GM18502 (cell line): ENCODE results near the gene DUSP1.
"Not testable (repeated sequence)": the region's sequence is repeated elsewhere in the genome, so short reads cannot be mapped to it uniquely, and the experiment has no call there.

Experiments
- ATAC-seq: cut with Tn5 transposase; IDR thresholded peaks from one replicate; pipeline ENCODE4 v1.9.1; 2021; ENCODE audit warnings: mild to moderate bottlenecking; ENCODE audit not compliant: unreplicated experiment, poor library complexity

The DUSP1 gene, protein sequence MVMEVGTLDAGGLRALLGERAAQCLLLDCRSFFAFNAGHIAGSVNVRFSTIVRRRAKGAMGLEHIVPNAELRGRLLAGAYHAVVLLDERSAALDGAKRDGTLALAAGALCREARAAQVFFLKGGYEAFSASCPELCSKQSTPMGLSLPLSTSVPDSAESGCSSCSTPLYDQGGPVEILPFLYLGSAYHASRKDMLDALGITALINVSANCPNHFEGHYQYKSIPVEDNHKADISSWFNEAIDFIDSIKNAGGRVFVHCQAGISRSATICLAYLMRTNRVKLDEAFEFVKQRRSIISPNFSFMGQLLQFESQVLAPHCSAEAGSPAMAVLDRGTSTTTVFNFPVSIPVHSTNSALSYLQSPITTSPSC

DNA sequence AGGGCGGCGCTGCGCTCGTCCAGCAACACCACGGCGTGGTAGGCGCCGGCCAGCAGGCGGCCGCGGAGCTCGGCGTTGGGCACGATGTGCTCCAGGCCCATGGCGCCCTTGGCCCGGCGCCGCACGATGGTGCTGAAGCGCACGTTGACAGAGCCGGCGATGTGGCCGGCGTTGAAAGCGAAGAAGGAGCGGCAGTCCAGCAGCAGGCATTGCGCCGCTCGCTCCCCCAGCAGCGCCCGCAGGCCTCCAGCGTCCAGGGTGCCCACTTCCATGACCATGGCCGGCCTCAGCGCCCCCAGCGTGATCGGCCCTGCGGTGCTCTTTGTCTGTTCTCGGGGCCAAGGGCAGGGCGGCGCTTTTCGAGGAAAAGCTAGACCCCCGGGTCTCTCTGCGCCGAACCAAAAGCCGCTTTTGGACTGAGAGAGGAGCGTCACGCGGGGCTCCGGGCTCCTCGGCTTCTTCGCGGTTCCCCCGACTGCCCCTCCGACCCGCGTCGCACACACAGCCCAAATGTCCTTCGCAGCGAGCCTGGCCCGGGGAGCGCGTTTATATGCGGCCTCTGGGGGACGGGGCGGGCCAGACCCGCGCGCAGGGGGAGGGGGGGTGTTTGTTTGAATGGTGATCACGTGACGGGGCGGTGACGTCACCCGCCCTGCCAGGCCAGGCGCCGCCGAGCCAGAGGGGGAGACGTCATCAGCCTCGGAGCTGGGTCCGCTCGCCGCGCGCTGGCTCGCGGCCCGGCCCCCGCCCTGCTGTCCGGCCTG lies at the start of gene DUSP1:
Gene DUSP1 (minus strand): TSS at position 521 of the 764 bp plus-strand sequence. CDS start 243 bp downstream, at position 278.
- ATAC-seq: peak; percentile 59

DNA sequence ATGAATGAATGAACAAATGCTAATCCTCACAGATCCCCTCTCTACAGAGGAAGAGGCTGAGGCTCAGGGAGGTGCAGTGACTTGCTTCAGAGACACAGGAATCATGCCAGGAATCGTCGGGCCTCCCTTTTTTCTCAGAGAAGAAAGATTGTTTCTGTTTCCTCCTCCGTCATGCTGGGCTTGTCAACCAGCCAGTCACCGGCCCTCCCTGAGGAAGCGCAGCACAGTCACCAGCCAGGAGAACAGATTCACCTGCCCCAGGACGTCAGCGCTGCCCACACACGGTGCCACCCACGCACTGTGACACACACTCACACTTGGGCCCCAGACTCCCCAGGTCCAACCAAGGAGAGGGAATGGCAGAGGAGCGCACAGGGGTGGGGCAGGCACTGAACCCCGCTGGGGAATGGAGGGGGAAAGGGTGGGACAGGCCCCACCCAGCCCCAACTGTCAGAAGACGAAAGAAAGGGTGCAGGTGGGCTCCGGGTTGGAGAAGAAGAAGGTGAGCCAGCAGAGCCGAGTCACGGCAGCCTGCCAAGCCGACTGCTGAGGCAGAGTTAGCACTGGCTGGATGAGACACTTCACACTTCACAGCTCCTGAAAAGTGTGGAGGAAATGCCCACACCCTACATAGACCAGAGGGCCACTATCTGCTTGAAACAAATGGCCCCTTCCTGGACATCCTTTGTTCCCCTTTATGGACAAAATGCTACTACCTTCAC lies 49.2 kb upstream of the DUSP1 start:
- no peak for ATAC-seq

DNA sequence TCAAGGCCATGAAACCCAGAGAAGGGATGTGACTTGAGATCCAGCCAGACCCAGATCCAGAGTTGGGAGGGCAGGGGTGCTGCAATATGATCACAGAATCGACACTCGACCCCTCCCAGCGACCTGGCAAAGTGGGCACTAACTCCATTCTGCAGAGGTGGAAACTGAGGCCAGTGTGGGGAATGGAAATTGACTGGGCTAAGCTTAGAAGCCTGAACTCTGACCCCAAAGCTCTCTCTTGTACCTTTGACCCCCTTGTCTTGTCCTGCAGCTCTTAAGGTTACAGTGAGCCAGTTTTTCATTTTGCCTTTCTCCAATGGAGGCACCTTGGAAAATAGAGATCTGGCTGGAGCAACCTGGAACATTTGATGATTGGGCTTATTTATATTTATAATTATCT lies 48.6 kb upstream of the DUSP1 start:
- ATAC-seq: no peak

DNA sequence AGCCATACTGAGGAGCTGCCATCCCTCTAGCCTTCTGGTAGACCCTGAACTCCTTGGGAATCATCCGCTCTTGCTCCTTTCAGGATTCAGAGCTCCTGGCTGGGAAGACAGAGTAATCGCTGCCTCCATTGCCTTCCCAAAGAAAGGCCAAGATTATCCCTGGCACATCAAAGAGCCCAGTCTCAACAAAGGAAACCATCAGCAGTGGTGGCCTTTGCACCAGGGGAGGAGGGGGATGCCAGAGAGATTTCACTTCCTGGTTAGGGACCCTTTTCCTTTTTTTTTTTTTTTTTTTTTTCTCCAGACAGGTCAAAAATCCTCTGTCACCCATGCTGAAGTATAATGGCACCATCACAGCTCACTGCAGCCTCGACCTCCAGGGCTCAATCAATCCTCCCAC lies 47.1 kb upstream of the DUSP1 start:
- no peak for ATAC-seq

DNA sequence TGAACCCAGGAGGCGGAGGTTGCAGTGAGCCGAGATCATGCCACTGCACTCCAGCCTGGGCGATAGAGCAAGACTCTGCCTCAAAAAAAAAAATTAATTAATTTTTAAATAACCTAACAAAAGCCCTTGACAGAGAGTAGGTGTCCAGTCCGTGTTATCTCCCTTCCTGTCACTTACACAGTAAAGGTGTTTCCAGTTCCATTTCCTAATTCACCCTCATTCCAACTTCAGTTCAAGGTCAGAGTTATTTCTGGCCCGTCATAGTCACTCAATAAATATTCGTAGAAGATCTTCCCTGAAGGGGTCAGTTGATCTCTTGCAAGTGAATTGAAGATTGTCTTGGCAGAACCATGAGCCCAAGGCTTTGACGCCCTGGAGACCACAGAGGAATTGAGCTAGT lies 46.7 kb upstream of the DUSP1 start:
- no peak for ATAC-seq

DNA sequence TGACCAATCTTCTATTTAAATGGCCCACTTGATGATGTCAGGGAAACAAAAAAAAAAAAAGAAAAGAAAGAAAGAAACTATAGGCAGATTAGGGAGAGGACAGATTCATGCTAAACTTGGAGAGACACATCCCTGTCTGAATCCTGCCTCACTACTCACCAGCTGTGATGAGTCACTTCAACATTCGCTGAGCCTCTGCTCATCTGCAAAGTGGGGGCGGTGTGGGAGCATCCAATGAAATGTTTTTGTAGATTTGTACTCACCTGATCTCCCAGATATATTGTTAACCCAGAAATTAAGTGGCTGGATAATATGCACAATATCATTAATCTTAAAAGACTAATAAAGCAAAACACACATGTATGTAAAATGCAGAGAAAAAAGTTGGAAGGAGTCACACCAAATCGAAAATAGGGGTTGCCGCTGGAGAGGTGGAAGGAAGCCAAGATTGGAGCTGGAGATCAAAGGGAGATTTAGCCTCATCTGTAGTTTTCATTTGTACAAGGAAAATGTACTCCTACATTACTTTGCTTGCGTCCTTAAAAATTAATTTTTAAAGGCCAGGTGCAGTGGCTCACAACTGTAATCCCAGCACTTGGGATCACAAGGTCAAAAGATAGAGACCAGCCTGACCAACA lies 46.0 kb upstream of the DUSP1 start:
- ATAC-seq: no peak

DNA sequence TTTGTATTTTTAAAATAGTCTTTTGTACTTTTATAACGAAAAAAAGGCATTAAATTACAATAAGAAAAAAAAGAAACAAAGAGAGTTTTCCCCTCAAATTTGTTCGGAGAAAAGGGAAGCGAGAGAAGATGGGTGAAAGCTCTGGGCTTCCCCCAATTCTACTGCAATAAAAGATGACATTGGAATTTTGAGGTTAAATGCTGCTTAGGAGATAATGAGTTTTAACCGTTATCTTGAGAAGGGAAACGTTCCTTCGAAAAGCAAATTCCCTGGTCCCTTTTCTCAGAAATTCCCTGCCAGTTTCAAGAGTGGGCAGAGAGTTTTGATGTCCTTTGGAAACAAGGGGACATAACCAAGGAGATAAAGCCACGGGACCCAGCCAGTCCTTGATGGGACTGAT lies 44.6 kb upstream of the DUSP1 start:
- ATAC-seq: no peak

DNA sequence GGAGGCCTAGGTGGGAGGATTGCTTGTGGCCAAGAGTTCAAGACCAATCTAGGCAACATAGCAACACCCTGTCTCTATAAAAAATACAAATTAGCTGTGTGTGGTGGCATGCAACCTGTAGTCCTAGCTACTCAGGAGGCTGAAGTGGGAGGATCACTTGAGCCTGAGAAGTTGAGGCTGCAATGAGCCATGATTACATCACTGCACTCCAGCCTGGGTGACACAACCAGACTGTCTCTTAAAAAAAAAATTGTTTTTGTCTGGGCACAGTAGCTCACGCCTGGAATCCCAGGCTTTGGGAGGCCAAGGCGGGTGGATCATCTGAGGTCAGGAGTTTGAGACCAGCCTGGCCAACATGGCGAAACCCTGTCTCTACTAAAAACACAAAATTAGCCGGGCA lies 40.0 kb upstream of the DUSP1 start:
- not testable (repeated sequence) for ATAC-seq

DNA sequence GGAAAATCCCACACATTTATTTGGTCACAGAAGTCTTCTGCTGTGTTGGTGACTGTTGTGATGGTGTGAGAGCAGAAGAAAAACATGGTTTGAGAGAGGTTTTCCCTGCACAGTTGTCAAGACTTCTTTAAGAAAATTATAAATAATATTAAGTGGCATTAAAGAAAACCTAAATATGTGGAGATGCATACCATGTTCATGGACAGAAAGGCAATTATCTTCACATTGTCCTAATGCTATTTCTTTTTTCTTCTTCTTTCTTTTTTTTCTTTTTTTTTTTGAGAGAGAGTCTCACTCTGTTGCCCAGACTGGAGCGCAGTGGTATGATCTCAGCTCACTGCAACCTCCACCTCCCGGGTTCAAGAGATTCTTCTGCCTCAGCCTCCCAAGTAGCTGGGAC lies 38.8 kb upstream of the DUSP1 start:
- no peak for ATAC-seq

DNA sequence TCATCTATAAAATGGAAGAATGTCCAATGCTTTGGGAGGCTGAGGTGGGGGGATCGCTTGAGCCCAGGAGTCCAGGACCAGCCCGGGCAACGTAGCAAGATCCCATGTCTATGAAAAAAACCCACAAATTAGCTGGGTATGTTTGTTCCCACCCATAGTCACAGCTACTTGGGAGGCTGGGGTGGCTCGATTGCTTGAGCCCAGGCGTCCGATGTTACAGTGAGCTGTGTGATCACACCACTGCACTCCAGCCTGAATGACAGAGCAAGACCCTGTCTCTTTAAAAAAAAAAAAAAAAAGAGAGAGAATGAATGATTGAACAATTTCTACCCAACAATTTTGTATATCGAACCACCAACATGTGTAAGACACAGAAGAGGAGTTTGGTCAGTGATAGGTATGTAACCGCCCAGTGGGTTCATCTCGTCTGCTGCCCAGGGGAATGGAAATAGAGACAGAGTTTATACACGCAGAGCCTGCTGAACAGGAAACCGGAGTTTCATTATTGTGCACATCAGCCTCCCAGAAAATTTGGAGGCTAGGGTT lies 36.8 kb upstream of the DUSP1 start:
- no peak for ATAC-seq

DNA sequence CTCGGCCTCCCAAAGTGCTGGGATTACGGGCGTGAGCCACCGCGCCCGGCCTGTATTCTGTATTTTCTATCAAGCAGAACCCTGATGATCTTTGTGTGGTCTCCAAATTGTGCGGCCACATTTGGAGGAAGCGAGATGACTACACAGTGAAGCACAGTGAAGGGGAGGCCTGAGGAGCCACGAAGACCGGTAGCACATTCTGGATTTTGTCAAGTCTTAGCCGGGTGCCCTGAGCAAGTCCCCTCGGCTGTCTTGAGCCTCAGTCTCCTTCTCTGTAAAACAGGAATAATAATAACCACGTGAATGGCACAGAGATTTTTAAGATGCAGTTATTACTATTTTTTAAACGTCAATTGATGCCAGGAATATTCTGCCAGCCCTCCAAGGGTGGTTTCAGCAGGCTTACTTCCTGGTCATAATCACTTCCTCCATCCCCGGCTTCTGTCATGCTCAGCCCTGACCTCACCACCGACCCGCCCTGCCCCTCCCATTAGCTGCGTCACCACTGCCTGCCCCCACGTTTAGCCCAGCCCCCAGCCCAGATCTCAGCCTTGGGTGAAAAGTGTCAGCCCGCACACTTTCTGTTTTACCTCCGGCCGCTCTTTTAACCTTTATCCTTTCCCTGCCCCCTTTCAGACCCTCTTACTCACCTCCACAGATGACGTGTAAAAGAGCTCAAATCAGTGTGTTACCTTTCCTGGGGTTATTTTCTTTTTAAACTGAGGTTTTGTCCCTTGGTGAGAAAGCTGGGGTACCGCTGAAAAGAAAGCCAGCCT lies 36.1 kb upstream of the DUSP1 start:
- peak; percentile 99 for ATAC-seq

DNA sequence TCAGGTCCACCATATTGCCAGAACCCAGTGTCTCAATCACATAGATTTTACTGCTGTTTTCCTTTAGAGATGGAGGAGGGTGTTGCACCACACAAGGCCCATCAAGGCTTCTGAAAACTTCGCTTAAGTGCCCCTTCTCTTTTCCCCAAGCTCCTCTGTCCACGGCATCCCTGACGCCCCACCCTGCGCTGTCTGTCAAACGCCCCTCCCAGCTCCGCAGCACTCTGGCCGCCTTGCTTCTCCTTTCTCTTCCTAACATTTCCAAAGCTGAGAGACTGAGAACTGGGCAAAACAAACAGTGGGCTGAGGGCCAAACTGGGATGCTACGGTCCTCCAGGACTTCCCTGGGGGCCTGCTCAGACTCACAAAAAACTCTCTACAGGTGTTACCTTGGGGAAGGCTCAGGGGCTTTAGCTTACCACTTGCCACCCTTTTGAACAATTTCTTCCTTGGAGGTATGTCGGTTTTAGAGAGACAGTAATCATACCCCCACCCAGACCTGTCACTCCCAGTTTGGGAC lies 34.8 kb upstream of the DUSP1 start:
- ATAC-seq: no peak

DNA sequence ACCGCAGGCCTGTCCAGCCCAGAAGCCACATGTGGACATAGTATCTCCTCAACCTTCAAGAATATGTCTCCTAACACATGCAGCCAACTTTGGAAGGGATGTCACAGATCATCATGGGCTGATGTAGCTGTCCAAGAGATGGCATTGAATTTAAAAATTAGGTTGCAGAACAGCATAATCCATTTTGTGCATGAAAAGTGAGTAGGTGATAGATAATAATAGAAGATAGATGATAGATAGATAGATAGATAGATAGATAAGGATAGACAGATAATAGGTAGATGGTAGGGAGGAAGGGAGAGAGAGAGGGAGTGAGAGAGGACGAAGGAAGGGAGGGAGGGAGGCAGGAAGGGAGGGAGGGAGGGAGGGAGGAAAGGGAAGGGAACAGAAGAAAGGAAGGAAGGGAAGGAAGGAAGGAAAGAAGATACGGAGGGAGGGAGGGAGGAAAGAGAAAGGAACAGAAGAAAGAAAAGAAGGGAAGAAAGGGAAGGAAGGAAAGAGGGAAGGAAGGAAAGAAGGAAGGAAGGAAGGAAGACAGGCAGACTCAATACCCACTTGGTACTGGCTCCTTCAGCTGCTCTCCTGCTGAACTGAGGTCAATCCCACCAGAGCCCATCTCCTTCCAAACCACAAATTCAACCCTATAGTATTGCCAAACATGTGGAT lies 34.2 kb upstream of the DUSP1 start:
- no peak for ATAC-seq

DNA sequence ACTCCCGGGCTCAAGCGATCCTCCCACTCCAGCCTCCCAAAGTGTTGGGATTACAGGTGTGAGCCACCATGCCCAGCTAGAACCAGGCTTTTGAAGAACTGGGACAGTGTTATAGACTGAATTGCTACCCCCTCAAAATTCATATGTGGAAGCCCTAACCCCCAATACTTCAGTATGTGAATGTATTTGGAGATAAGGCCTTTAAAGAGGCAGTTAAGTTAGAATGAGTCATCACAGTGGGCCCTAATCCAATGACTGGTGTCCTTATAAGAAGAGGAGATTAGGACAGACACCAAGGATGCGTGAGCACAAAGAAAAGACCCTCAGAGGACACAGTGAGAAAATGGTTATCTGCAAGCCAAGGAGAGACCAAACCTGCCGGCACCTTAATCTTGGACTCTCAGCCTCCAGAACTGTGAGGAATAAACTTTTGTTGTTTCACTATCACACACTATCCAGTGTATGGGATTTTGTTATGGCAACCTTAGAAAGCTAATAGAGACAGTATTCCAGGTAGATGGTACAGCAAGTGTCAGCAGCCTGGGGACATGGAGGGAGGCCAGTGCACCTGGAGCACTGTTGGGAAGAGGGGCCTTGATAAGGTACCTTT lies 31.7 kb upstream of the DUSP1 start:
- no peak for ATAC-seq

DNA sequence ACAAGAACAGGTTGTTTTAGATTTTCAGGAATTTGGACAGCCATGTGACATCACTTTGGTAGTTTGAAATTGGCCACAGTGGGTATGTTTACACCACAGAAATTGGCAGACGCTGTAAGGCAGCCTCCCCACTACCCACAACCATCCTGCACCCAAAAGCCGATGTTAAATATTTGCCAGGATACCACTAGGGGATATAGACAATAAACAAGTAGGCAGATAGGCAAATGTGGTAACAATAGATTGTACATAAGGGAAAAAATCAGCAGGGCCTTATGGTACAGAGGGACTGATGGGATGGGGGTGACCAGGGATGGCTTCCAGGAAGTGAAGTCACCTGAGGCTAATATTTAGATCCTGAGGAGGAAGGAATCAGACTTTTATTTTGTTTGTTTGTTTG lies 31.1 kb upstream of the DUSP1 start:
- ATAC-seq: no peak

DNA sequence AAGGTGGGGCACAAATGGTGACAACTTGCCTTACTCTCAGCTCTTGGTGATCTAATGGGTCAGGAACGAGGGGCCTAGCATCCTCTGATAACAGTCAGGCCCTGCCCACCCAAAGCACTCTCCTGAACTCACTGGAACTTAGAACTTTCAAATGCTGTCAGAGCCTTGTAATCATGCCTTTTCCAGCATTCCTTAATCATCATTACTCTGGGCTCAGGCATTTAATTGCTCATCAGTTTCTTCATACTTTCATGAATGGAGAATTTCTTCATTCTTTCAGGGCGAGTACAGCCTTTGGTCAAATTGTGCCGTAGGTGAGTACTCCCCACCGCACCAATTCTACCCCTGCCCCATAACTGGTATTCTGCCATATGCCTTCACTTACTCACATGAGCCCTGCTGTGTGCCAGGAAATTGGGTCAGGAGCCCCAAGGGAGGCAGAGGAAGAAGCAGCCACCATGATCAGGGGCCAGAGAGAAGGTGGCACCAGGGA lies 30.2 kb upstream of the DUSP1 start:
- ATAC-seq: no peak

DNA sequence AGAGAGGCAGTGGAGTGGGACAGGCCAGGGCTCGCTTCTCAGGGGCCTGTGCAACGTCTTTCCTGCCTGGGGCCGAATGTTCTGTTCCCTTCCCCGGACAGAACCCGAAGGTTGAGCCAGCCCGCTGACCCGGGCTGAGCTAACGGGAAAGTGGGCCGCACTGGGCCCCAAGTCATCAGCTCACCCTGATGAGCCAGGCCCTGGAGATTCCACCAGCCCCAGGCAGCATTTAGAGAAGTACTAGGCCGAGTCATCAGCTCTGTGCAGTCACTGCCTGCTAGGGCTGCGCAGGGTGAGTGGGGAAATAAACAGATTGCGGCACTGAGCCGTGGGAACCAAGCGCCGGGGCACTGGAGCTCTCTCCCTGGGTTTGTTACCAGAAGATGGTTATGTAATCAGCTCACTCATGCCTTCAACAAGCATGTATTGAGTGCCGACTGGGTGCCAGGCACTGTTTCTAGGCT lies 29.1 kb upstream of the DUSP1 start:
- ATAC-seq: no peak

DNA sequence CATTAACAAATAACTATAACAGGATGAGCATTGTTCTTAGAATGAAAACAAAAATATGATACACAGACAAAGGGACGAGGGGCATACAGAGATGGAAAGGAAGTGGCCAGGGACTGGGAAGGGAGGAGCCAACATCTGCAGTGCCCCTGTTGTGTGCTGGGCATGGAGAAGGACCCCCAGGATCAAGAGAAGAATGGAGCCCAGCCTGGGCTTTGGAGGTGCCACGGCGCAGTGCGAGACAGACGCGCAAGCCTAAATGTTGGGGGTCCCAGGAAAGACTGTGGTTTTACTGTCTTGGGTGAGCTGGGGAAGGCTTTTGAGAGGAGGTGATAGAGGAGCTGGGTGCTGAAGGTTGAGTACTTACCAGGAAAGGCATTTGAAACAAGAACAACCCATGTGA lies 28.4 kb upstream of the DUSP1 start:
- no peak for ATAC-seq
